ENCODE data around the gene LSG1.

GRCh38 chr3:194676471-194676870 lies 4.5 kb upstream of the LSG1 start:
- TF ChIP-seq CTCF (IDR thresholded peaks at IDR 0.05) (no peak), POLR2A (IDR thresholded peaks at IDR 0.05) (no peak)
